Mammary epithelial cell (primary cell): Measurements from ENCODE around the gene SLC30A3.

Source experiments
- CTCF ChIP-seq, 2 donors: IDR thresholded peaks in 1 of 2; conservative IDR thresholded peaks in 1 of 2; 2 replicates each; pipeline ENCODE4 v1.5.1; 2011 to 2012; ENCODE audit warnings: inconsistent platforms in 2 of 2, low read length in 2 of 2, mild to moderate bottlenecking in 2 of 2, control low read depth in 1 of 2, low read depth in 1 of 2; ENCODE audit not compliant: insufficient read depth in 1 of 2; ENCODE audit errors: extremely low read depth in 1 of 2
- EZH2 ChIP-seq: IDR thresholded peaks from 2 replicates; pipeline ENCODE4 v1.6.1; 2012; ENCODE audit warnings: low read length, inconsistent platforms, borderline replicate concordance

- no peak for TF ChIP-seq CTCF (conservative IDR thresholded peaks at IDR 0.05 in 1 of 2, IDR thresholded peaks at IDR 0.05 in 1 of 2; ENCODE audit: extremely low read depth in 1 of 2, insufficient read depth in 1 of 2, low read depth in 1 of 2, low read length in 2 of 2)
- peak; percentile 19 for TF ChIP-seq EZH2
Observed at GRCh38 chr2:27261241-27261925, 1.5 kb downstream of the SLC30A3 start.
